ENCODE measurements around the gene NR3C2. TPM values are rescaled to one million over a fixed set of nuclear protein-coding genes. Genes with fewer than 3 reads are reported as not detected.

The NR3C2 gene
- not detected in 5 replicates for total RNA-seq (2022; extraction: Qiagen RNA extraction; ENCODE audit: low read depth)

GRCh38 chr4:148441986-148442831 is at the start of gene NR3C2:
Gene NR3C2 (minus strand): TSS chr4:148442414.

Measured in A549 treated with ZK216348 at 1 μM for 4 hours (cell line).